Transverse colon (tissue), 4 donors: ENCODE results near the gene PCNX1.
"Not testable (repeated sequence)": the region's sequence is repeated elsewhere in the genome, so short reads cannot be mapped to it uniquely, and the experiment has no call there.

Experiments used
- CTCF ChIP-seq, 5 experiments: fragments of 200-600 bp in 3 of 5; fragments of 450-650 bp in 2 of 5; sonication (generic) in 3 of 5; IDR thresholded peaks; 1 replicate in 2 of 5; 2 replicates in 3 of 5; pipeline ENCODE4 v1.5.1; 2016 to 2017; ENCODE audit warnings: antibody characterized with exemption in 5 of 5, inconsistent platforms in 3 of 5, mild to moderate bottlenecking in 2 of 5, moderate library complexity in 1 of 5
- POLR2A ChIP-seq: fragments of 450-650 bp; IDR thresholded peaks from one replicate; pipeline ENCODE4 v1.6.1; 2016; ENCODE audit warnings: antibody characterized with exemption, mild to moderate bottlenecking, moderate library complexity
- POLR2AphosphoS5 ChIP-seq, 3 donors: sonication (generic); formaldehyde crosslinking; IDR thresholded peaks; one replicate each; pipeline ENCODE4 v1.6.1; 2016; ENCODE audit warnings: antibody characterized with exemption in 3 of 3

- TF ChIP-seq CTCF (IDR thresholded peaks at IDR 0.05); POLR2A; POLR2AphosphoS5 (IDR thresholded peaks at IDR 0.05): not testable (repeated sequence)
Measured at GRCh38 chr14:71147335-71147734, 240.1 kb downstream of the PCNX1 start.
